LNCAP (cell line): ENCODE data around the gene LRRC10B.

ENCODE experiments used
- CTCF ChIP-seq: fragments of 450-650 bp; IDR thresholded peaks from 2 replicates; pipeline ENCODE4 v1.5.1; 2017; ENCODE audit warnings: mild to moderate bottlenecking

LRRC10B gene

GRCh38 chr11:61497473-61497872, 11.1 kb upstream of the LRRC10B start:
- no peak for TF ChIP-seq CTCF

- no peak for TF ChIP-seq CTCF
Measured at GRCh38 chr11:61497876-61498275, 10.7 kb upstream of the LRRC10B start.

GRCh38 chr11:61498767-61499341, 9.7 kb upstream of the LRRC10B start:
- TF ChIP-seq CTCF: no peak

GRCh38 chr11:61499816-61500491, 8.6 kb upstream of the LRRC10B start:
- TF ChIP-seq CTCF: no peak

- no peak for TF ChIP-seq CTCF
Measured at GRCh38 chr11:61502522-61502921, 6.0 kb upstream of the LRRC10B start.

GRCh38 chr11:61503135-61503770, 5.3 kb upstream of the LRRC10B start:
- no peak for TF ChIP-seq CTCF

GRCh38 chr11:61505106-61505505, 3.4 kb upstream of the LRRC10B start:
- no peak for TF ChIP-seq CTCF
